ENCODE data around the gene FER.

Gene FER

DNA sequence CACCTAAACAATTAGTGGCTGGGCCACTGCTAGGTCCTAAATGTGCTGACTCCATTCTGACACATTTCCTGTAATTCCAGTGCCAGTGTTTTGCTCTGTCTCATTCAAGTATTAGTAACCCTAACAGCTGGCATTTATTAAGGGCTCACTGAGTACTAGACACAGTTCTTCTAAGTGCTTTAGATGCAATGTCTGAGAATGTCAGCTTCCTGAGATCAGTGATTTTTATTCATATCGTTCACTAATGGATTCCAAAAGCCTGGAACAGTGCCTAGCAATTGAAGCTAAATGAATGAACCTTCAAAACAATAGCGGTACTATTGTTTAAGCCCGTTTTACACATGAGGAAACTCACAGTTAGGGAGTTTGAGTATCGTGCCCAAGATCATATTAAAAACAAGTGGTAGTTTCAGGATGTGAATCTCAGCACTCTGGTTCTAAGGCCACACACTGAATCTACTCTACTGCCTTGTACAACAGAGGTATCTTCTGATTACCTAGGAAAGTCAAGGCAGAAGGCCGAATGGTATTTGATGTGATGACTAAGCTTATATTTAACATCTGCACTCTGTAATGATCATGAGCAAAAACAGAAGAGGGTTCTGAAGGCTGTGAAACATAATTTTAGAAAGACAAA, 358.1 kb downstream of the FER start:
- TF ChIP-seq, protein P1, sequence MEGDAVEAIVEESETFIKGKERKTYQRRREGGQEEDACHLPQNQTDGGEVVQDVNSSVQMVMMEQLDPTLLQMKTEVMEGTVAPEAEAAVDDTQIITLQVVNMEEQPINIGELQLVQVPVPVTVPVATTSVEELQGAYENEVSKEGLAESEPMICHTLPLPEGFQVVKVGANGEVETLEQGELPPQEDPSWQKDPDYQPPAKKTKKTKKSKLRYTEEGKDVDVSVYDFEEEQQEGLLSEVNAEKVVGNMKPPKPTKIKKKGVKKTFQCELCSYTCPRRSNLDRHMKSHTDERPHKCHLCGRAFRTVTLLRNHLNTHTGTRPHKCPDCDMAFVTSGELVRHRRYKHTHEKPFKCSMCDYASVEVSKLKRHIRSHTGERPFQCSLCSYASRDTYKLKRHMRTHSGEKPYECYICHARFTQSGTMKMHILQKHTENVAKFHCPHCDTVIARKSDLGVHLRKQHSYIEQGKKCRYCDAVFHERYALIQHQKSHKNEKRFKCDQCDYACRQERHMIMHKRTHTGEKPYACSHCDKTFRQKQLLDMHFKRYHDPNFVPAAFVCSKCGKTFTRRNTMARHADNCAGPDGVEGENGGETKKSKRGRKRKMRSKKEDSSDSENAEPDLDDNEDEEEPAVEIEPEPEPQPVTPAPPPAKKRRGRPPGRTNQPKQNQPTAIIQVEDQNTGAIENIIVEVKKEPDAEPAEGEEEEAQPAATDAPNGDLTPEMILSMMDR (IDR thresholded peaks at IDR 0.05; ENCODE audit: low read depth, low read length), result no peak
- H3K27me3 ChIP-seq (ENCODE audit: insufficient read depth, low read depth, severe bottlenecking), result no peaks in the 10 kb centered on the region
- no peak for DNase-seq
- H3K27ac ChIP-seq, result no peak overlapping the region
- H3K4me3 ChIP-seq (ENCODE audit: low read depth, low read length), result no peak overlapping the region
- H3K9me3 ChIP-seq (ENCODE audit: severe bottlenecking), result no peaks in the 10 kb centered on the region
- H3K36me3 ChIP-seq, result no peaks in the 10 kb centered on the region

DNA sequence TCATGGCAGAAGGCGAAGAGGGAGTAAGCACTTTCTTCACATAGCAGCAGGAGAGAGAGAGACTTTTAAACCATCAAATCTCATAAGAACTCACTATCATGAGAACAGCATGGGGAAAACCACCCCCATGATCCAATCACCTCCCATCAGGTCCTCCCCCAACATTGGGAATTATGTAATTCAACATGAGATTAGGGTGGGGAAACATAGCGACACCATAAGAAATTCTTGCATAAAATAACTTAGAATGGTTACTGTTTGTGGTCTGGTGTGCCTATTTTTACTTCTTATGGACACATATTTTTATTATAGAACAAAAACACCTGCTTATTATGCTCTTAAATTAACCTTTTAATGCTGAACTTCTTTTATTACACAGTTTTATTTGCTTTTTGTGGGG, 364.0 kb downstream of the FER start:
- TF ChIP-seq, protein P1 (IDR thresholded peaks at IDR 0.05; ENCODE audit: low read depth, low read length), result no peak
- Histone ChIP-seq H3K9me3 (ENCODE audit: severe bottlenecking) (no peaks in the 10 kb centered on the region), H3K36me3 (no peaks in the 10 kb centered on the region), H3K4me3 (ENCODE audit: low read depth, low read length) (no peak overlapping the region), H3K27ac (no peak overlapping the region), H3K27me3 (ENCODE audit: insufficient read depth, low read depth, severe bottlenecking) (no peaks in the 10 kb centered on the region)
- DNase-seq, result no peak

DNA sequence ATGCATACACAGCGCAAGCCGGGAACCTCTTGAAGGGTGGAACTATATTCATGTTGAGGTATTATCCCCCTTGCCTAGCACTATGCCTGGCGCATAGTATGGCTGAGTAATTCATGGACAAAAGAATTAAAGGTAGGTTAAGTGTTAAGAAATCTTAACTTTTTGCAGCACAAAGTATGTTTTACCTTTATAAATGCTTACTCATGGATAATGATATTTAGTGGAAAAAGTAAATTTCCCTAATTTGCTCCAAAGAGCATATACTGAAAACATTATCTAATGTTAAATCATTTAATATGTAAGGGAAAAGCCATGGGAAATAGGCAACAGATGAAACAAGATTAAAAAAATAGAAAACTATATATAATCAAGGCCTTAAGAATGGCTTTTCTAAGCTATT, 365.9 kb downstream of the FER start:
- TF ChIP-seq, protein P1 (IDR thresholded peaks at IDR 0.05; ENCODE audit: low read depth, low read length), result no peak
- DNase-seq, result no peak
- no peaks in the 10 kb centered on the region for H3K36me3 ChIP-seq
- no peaks in the 10 kb centered on the region for H3K9me3 ChIP-seq (ENCODE audit: severe bottlenecking)
- H3K4me3 ChIP-seq (ENCODE audit: low read depth, low read length), result no peak overlapping the region
- no peaks in the 10 kb centered on the region for H3K27me3 ChIP-seq (ENCODE audit: insufficient read depth, low read depth, severe bottlenecking)
- no peak overlapping the region for H3K27ac ChIP-seq

DNA sequence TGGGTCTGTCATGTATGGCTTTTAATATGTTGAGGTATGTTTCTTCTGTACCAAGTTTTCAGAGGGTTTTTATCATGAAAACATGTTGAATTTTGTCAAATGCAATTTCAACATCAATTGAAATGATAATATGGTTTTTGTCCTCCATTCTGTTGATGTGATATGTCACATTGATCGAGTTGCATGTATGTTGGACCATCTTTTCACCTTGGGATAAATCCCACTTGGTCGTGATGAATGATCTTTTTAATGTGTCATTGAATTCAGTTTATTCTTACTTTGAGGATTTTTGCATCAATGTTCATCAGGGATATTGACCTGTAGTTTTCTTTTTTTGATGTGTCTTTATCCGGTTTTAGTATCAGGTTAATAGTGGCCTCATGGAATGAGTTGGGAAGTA, 373.5 kb downstream of the FER start:
- H3K9me3 ChIP-seq (ENCODE audit: severe bottlenecking), result no peaks in the 10 kb centered on the region
- H3K4me3 ChIP-seq (ENCODE audit: low read depth, low read length), result no peak overlapping the region
- TF ChIP-seq, protein P1 (IDR thresholded peaks at IDR 0.05; ENCODE audit: low read depth, low read length), result no peak
- H3K36me3 ChIP-seq, result no peaks in the 10 kb centered on the region
- DNase-seq, result no peak
- H3K27ac ChIP-seq, result no peak overlapping the region
- H3K27me3 ChIP-seq (ENCODE audit: insufficient read depth, low read depth, severe bottlenecking), result no peaks in the 10 kb centered on the region

DNA sequence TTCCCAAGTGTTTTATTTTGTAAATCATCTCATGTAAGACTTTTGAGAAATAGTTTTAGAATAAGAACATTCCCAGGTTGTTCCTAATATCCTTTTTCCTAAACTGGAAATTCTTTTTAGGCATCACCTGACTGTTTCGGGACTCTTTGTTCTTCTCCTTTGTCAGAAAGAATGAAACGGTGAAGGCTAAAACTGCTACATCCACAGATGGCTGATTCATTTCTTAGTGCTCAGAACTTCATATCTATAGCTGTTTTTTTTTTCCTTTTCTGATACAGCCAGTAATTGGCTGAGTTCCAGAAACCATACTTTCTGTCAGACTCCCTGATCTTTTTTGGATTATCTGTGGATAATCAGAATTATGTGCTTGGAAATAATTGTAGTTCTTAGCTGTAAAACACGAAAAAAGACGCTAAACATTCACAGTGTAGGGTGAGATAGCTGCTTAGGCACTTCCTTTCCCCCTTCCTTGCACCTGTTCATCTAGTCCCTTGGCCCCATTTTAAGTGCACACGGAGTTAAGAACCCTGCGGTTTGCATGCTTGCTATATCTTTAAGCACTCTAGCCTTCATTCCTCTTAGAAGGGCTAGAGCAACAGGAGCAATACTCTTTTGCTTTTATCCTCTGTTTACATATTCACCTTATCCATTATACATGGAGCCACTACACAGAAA, 378.2 kb downstream of the FER start:
- Histone ChIP-seq H3K27me3 (ENCODE audit: insufficient read depth, low read depth, severe bottlenecking) (no peaks in the 10 kb centered on the region), H3K27ac (no peak overlapping the region), H3K4me3 (ENCODE audit: low read depth, low read length) (no peak overlapping the region), H3K36me3 (no peaks in the 10 kb centered on the region), H3K9me3 (ENCODE audit: severe bottlenecking) (no peaks in the 10 kb centered on the region)
- TF ChIP-seq, protein P1 (IDR thresholded peaks at IDR 0.05; ENCODE audit: low read depth, low read length), result no peak
- DNase-seq, result no peak
